Body of pancreas (tissue), 4 donors: ENCODE results near the gene ADORA1. TPM values are rescaled to one million over a fixed set of nuclear protein-coding genes. Genes with fewer than 3 reads are reported as not detected.

Experiments
- ATAC-seq: fragments of 150-250 bp; one replicate; pipeline ENCODE4 v1.9.1; 2016
- DNase-seq, 4 donors: peaks; one replicate each; pipeline ENCODE4 v3.0.0-alpha.2; 2019
- H3K27ac ChIP-seq, 4 donors: fragments of 200-600 bp; sonication (generic); 1 replicate in 3 of 4; 2 replicates in 1 of 4; pipeline versions ENCODE4 v1.5.1 to v1.6.1; 2016 to 2019; ENCODE audit warnings: mild to moderate bottlenecking in 1 of 4, mixed read lengths in 1 of 4, moderate library complexity in 1 of 4
- H3K27me3 ChIP-seq, 2 donors: fragments of 200-600 bp; sonication (generic); one replicate each; pipeline ENCODE4 v1.6.0; 2016; ENCODE audit warnings: mild to moderate bottlenecking in 1 of 2
- H3K36me3 ChIP-seq, 2 donors: fragments of 200-600 bp; sonication (generic); replicated peaks in 1 of 2; 2 replicates each; pipeline ENCODE4 v1.5.1; 2016; ENCODE audit warnings: low read depth in 2 of 2; ENCODE audit not compliant: insufficient read depth in 1 of 2
- H3K4me1 ChIP-seq: fragments of 200-600 bp; sonication (generic); one replicate; pipeline ENCODE4 v1.6.0; 2016
- H3K4me3 ChIP-seq, 2 donors: fragments of 200-600 bp; sonication (generic); 1 replicate in 1 of 2; 2 replicates in 1 of 2; pipeline ENCODE4 v1.5.1; 2016 to 2019
- H3K9me3 ChIP-seq, 3 donors: fragments of 200-600 bp; sonication (generic); 1 replicate in 2 of 3; 2 replicates in 1 of 3; pipeline ENCODE4 v1.5.1; 2016
- POLR2A ChIP-seq, 3 donors: fragments of 450-650 bp; IDR thresholded peaks; one replicate each; pipeline ENCODE4 v1.6.1; 2016; ENCODE audit warnings: antibody characterized with exemption in 3 of 3, mild to moderate bottlenecking in 2 of 3
- WGBS, 2 donors: methylation state at CpG; one replicate each; pipeline ENCODE4 v1.1.5; 2017; 5-methylcytosine and 5-hydroxymethylcytosine counted together
- intact Hi-C: fragments of 100-400 bp; cut with DNase I; formaldehyde crosslinking; loops from one replicate; pipeline ENCODE4 v1.15.1; 2023
- total RNA-seq, 2 donors: library from RNA; depleted of rRNA; stranded (reverse); fragments of >200 nt; gene quantifications; one replicate each; pipeline ENCODE4 v1.1.0, GENCODE V29; 2016
- TF ChIP-seq, protein P1 (sequence below), 7 experiments: fragments of 450-650 bp in 4 of 7; fragments of 200-600 bp in 3 of 7; sonication (generic) in 3 of 7; IDR thresholded peaks; one replicate each; pipeline ENCODE4 v1.5.1; 2016 to 2019; ENCODE audit warnings: antibody characterized with exemption in 7 of 7

ADORA1 gene
- total RNA-seq, 2 donors from 2014 or later = 16.1 to 21.1 TPM

DNA sequence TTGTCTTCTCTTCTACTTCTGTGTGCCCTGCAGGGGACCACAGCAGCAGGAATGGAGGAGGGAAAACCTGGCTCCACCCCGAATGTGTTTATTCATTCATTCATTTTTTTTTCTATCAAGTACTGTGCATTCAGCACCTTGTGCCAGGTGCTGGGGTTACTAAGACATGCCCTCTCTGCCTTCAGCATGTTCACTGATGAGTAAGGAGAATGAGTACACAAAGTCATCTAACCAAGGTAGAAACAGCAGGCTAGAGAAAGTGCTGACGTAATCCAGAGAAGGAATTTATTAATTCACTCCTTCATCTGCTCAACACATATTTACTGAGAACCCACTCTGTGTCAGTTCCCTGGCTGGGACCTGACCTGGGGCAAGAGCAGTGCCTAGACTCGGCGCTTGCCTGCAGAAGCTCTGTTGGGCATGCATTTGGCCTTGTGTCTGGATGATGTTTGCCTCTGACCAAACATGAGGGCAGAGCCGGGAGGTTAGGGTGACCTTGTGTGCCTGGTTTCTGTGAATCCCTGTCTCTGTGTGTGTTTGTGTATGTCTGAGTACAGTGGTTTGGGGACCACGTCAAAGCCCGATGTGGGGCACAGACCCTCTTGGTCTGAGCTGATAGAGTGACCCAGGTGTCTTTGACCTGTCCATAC is 38.4 kb upstream of the ADORA1 start:
- H3K27me3 ChIP-seq = no peaks in the 10 kb centered on the region
- no peaks in the 10 kb centered on the region for H3K9me3 ChIP-seq
- no peaks in the 10 kb centered on the region for H3K4me1 ChIP-seq
- no peak overlapping the region for H3K4me3 ChIP-seq
- DNase-seq (no peak), ATAC-seq (no peak)
- TF ChIP-seq, protein P1, sequence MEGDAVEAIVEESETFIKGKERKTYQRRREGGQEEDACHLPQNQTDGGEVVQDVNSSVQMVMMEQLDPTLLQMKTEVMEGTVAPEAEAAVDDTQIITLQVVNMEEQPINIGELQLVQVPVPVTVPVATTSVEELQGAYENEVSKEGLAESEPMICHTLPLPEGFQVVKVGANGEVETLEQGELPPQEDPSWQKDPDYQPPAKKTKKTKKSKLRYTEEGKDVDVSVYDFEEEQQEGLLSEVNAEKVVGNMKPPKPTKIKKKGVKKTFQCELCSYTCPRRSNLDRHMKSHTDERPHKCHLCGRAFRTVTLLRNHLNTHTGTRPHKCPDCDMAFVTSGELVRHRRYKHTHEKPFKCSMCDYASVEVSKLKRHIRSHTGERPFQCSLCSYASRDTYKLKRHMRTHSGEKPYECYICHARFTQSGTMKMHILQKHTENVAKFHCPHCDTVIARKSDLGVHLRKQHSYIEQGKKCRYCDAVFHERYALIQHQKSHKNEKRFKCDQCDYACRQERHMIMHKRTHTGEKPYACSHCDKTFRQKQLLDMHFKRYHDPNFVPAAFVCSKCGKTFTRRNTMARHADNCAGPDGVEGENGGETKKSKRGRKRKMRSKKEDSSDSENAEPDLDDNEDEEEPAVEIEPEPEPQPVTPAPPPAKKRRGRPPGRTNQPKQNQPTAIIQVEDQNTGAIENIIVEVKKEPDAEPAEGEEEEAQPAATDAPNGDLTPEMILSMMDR (IDR thresholded peaks at IDR 0.05) = no peak
- TF ChIP-seq POLR2A (IDR thresholded peaks at IDR 0.05) = no peak
- H3K27ac ChIP-seq = no peak overlapping the region
- intact Hi-C loops = no loop called here
- WGBS, 2 donors = 50 to 54% methylated on average over 6 to 7 of the region's 7 CpGs
- H3K36me3 ChIP-seq = no peaks in the 10 kb centered on the region

- intact Hi-C loops = no loop called here
- no peak overlapping the region for H3K4me3 ChIP-seq
- H3K27ac ChIP-seq = no peak overlapping the region
- no peaks in the 10 kb centered on the region for H3K4me1 ChIP-seq
- WGBS, 2 donors = 39 to 46% methylated on average over 6 to 7 of the region's 7 CpGs
- H3K9me3 ChIP-seq = peaks cover 0 to under 1% (median 0%) of the 10 kb centered on the region in 3 donors
- ATAC-seq (no peak), DNase-seq (no peak)
- H3K27me3 ChIP-seq = no peaks in the 10 kb centered on the region
- H3K36me3 ChIP-seq = no peaks in the 10 kb centered on the region
- TF ChIP-seq, protein P1 (IDR thresholded peaks at IDR 0.05) = no peak
- TF ChIP-seq POLR2A (IDR thresholded peaks at IDR 0.05) = no peak
Observed at GRCh38 chr1:203089651-203090045, 37.9 kb upstream of the ADORA1 start.

- intact Hi-C loops = no loop called here
- DNase-seq (no peak), ATAC-seq (no peak)
- Histone ChIP-seq H3K9me3 (peaks cover 0 to 9% (median 0%) of the 10 kb centered on the region in 3 donors), H3K4me1 (no peaks in the 10 kb centered on the region), H3K27me3 (no peaks in the 10 kb centered on the region), H3K27ac (no peak overlapping the region), H3K36me3 (no peaks in the 10 kb centered on the region), H3K4me3 (no peak overlapping the region)
- WGBS, 2 donors = 60 to 65% methylated on average over 6 of the region's 6 CpGs
- TF ChIP-seq, protein P1 (IDR thresholded peaks at IDR 0.05) = no peak
- no peak for TF ChIP-seq POLR2A (IDR thresholded peaks at IDR 0.05)
Observed at GRCh38 chr1:203090421-203091198, 36.9 kb upstream of the ADORA1 start.

GRCh38 chr1:203091199-203091477 is 36.4 kb upstream of the ADORA1 start:
- WGBS, 2 donors = 68% methylated on average over 4 of the region's 4 CpGs
- intact Hi-C loops = no loop called here
- no peak for ATAC-seq

More at GRCh38 chr1:203091199-203091477, 36.4 kb upstream of the ADORA1 start:
- H3K27me3 ChIP-seq = no peaks in the 10 kb centered on the region
- DNase-seq = no peak
- H3K9me3 ChIP-seq = peaks cover 0 to 9% (median 0%) of the 10 kb centered on the region in 3 donors
- H3K4me1 ChIP-seq = no peaks in the 10 kb centered on the region
- H3K36me3 ChIP-seq = no peaks in the 10 kb centered on the region
- TF ChIP-seq POLR2A (IDR thresholded peaks at IDR 0.05) = no peak
- TF ChIP-seq, protein P1 (IDR thresholded peaks at IDR 0.05) = no peak
- H3K27ac ChIP-seq = no peak overlapping the region
- no peak overlapping the region for H3K4me3 ChIP-seq
